SJSA1 (cell line): ENCODE measurements around the gene RASGRP3. TPM values are rescaled to one million over a fixed set of nuclear protein-coding genes. Genes with fewer than 3 reads are reported as not detected.

Experiments used
- DNase-seq, 2 experiments: peaks; one replicate each; pipeline ENCODE4 v3.0.0-alpha.2; 2015 to 2020; ENCODE audit warnings: low spot score in 2 of 2, low read depth in 1 of 2
- H3K27ac ChIP-seq: fragments of 250-450 bp; sonication (Bioruptor Pico); 2 replicates; pipeline ENCODE4 v1.5.1; 2020; ENCODE audit warnings: mild to moderate bottlenecking, moderate library complexity
- H3K27me3 ChIP-seq: fragments of 250-450 bp; sonication (Bioruptor Pico); replicated peaks from 2 replicates; pipeline ENCODE4 v1.5.1; 2020; ENCODE audit warnings: mild to moderate bottlenecking, moderate library complexity
- H3K36me3 ChIP-seq: fragments of 250-450 bp; sonication (Bioruptor Pico); 2 replicates; pipeline ENCODE4 v1.5.1; 2020; ENCODE audit warnings: mild to moderate bottlenecking
- H3K4me1 ChIP-seq: fragments of 250-450 bp; sonication (Bioruptor Pico); replicated peaks from 2 replicates; pipeline ENCODE4 v1.6.1; 2021; ENCODE audit warnings: mild to moderate bottlenecking
- H3K4me3 ChIP-seq: fragments of 250-450 bp; sonication (Bioruptor Pico); 2 replicates; pipeline ENCODE4 v1.5.1; 2020; ENCODE audit warnings: mild to moderate bottlenecking
- H3K9me3 ChIP-seq: fragments of 250-450 bp; sonication (Bioruptor Pico); replicated peaks from 2 replicates; pipeline ENCODE4 v1.5.1; 2020; ENCODE audit warnings: mild to moderate bottlenecking
- total RNA-seq: library from RNA; depleted of rRNA; stranded (reverse); fragments of >200 nt; shearing (Covaris generic); gene quantifications from 2 replicates; pipeline ENCODE4 v1.2.3, GENCODE V29; 2014

The RASGRP3 gene
- total RNA-seq, 1 experiment from 2014 or later, result 11.6 TPM

DNA sequence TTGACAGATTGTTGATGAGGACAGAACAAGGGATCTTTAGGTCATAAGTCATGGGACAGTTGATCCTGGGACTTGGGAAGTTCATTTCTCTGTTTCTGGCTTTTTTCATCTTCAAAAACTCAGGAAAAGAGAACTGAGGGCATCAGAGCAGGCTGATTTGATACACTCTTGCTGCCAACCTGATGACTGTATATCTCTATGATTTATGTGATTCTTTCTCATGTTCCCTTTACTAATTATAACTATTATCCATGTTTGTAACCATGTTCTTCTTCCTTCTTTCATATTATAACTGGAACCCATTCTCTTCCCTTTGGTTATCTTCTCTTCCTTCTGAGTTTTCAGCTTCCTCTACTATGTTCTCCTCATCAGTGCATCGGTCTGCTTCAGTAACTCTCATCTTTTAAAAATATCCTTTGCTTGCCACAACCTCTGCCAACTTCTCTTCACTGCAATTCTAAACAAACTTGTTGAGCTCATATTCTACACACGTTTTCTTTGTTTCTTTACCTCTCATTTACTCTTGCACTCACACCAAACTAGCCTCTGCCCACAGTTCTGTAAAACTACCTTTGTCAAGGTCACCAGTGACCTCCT is 13.5 kb downstream of the RASGRP3 start:
- no peak overlapping the region for H3K4me3 ChIP-seq
- no peaks in the 10 kb centered on the region for H3K27me3 ChIP-seq
- H3K27ac ChIP-seq, result no peak overlapping the region
- H3K4me1 ChIP-seq, result peaks cover 8% of the 10 kb centered on the region
- H3K9me3 ChIP-seq, result 0 out of 2 replicates have a peak, but pooled peaks cover 4% of the 10 kb centered on the region
- H3K36me3 ChIP-seq, result no peaks in the 10 kb centered on the region
- no peak for DNase-seq

DNA sequence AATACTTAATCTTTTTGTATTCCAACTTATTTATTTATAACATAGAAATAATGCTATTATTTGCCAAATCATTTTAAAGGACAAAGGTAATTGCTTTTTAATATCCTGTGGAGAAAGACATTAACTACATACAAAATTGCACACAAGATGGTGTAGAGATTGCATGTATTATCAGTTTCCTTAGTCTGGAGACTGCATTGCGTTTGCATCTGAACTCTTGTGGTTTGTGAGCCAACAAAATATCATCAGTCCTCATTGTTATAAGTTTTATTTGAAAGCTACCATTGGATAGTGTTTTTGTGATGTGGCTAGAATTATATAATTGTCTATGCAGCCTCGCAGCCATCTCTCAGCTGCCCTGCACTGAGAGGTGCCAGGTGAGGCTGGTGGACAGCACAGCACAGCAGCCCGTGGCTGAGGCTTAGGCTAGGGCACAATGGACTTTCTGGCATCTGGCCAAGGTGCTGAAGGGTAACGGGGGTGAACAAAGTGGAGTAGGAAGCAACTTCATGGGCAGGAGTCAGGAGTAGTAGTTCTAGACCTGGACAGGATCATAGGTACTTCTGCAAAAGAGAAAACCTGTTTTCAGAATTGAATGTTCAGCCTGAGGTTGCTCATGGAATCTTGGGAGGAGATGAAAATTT is 15.1 kb downstream of the RASGRP3 start:
- Histone ChIP-seq H3K27me3 (no peaks in the 10 kb centered on the region), H3K27ac (no peak overlapping the region), H3K9me3 (0 out of 2 replicates have a peak, but pooled peaks cover 2% of the 10 kb centered on the region)

DNA sequence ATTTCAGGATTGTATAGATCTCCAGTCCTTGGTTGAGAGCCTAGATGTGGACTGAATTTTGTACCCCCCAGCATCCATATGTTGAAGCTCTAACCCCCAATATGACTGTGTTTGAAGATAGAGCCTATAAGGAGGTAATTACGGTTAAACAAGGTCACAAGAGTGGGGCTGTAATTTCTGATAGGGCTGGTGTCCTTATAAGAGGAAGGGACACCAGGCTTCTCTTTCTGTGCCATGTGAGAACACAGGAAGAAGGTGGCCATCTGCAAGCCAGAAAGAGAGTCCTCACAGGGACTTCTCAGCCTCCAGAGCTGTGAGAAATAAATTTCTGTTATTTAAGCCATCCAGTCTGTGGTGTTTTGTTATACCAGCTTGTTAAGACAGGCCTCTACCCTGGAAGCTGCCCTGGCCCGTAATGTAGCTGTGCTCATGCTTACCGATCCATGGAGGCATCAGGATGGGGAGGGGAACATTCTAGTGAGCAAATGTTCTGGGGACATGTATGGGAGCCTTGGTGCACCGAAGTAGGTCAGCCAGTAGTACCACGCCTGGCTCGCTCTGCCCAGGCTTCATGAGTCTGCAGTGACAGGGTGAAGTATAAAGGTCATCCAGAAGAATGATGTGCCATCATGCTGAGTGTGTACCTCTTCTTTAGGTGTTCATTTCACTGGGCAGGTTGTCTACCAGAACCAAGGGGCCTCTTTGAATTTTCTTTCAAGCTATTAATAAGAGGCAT is 16.1 kb downstream of the RASGRP3 start:
- no peaks in the 10 kb centered on the region for H3K36me3 ChIP-seq
- H3K9me3 ChIP-seq, result no peaks in the 10 kb centered on the region
- no peak overlapping the region for H3K4me3 ChIP-seq
- H3K27ac ChIP-seq, result no peak overlapping the region
- no peaks in the 10 kb centered on the region for H3K27me3 ChIP-seq
- H3K4me1 ChIP-seq, result peaks cover 12% of the 10 kb centered on the region
- no peak for DNase-seq

More for the DNA sequence above, 15.1 kb downstream of the RASGRP3 start:
- DNase-seq, result no peak
- no peak overlapping the region for H3K4me3 ChIP-seq
- peaks cover 12% of the 10 kb centered on the region for H3K4me1 ChIP-seq
- no peaks in the 10 kb centered on the region for H3K36me3 ChIP-seq

DNA sequence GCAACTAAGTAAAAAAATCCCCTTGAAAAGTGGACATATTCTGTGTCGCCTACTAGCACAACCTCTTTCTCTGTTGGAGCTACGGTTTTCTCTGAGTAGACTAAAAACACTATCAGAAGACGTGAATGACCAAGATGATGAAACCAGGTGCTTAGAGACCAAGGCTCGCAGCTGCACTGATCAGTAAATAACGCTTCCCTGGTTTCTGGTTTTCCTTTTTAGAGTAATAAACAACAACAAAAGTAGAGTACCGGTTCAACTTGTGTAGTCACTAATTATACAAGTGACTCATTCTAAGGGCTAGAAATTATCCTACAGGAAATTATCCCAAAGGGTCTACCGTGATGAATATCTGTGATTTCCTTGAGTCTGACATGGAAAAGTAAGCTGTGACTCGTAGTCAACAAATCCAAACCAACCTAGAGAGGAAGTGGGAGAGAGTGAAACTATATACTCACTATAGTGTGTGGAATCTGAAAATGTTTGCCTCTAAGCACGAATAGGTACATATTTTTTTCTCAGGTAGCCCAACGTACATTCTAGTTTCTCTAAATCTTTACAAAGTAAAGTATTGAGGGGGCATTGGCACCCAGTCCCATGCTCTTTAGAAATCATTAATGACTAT is 17.8 kb downstream of the RASGRP3 start:
- no peak overlapping the region for H3K4me3 ChIP-seq
- no peak for DNase-seq
- no peaks in the 10 kb centered on the region for H3K36me3 ChIP-seq
- peaks cover 12% of the 10 kb centered on the region for H3K4me1 ChIP-seq
- H3K27ac ChIP-seq, result no peak overlapping the region
- no peaks in the 10 kb centered on the region for H3K9me3 ChIP-seq
- no peaks in the 10 kb centered on the region for H3K27me3 ChIP-seq

DNA sequence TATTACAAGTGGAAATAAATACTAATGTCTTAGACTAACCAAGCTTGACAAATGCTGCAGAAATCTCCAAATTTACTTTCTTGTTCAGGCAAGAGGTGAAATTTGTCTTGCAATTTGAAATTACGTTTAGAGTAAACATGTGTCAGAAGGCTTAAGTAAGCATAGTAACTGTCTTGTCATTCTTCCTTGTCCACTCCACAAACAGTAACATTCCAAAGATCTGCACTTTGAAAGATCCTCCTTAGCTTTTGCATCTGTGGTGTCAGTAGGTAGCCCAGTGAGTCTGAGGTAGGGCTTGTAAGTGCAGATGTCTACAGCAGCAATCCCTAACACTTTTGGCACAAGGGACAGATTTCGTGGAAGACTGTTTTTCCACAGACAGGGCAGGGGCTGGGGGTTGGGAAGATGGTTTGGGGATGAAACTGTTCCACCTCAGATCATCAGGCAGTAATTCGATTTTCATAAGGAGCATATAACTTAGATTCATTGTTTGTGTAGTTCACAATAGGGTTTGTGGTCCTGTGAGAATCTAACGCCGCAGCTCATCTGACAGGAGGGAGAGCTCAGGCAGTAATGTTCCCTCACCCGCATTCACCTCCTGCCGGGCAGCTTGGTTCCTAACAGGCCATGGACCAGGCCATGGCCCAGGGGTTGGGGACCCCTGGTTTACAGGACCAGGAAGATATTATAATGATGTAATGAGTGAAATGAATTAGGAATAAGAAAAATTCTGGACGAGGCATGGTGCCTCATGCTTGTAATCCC is 18.6 kb downstream of the RASGRP3 start:
- no peaks in the 10 kb centered on the region for H3K9me3 ChIP-seq
- H3K36me3 ChIP-seq, result no peaks in the 10 kb centered on the region
- DNase-seq, result no peak
- no peaks in the 10 kb centered on the region for H3K27me3 ChIP-seq
- no peak overlapping the region for H3K27ac ChIP-seq
- H3K4me1 ChIP-seq, result peaks cover 12% of the 10 kb centered on the region
- no peak overlapping the region for H3K4me3 ChIP-seq

DNA sequence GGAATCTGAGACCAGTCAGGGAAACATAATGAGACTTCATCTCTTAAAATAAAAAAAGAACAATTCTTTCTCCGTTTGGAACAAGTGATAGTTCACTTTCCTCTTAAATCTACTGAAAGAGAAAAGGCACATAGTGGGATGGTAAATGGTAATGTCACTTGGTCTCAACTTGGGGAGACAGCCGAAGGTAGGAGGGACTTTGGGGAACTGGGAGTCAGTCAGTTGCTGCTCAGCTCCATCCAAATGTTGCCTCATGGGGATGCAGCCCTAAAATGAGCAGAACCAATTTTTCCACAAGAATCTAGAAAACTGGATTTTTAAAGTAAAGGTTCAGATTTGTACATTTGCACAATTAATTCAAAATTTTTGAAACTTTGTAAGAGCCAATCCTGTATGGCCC is 19.2 kb downstream of the RASGRP3 start:
- Histone ChIP-seq H3K27ac (no peak overlapping the region), H3K9me3 (no peaks in the 10 kb centered on the region), H3K4me1 (peaks cover 12% of the 10 kb centered on the region), H3K36me3 (no peaks in the 10 kb centered on the region), H3K27me3 (no peaks in the 10 kb centered on the region), H3K4me3 (no peak overlapping the region)
- DNase-seq, result no peak

DNA sequence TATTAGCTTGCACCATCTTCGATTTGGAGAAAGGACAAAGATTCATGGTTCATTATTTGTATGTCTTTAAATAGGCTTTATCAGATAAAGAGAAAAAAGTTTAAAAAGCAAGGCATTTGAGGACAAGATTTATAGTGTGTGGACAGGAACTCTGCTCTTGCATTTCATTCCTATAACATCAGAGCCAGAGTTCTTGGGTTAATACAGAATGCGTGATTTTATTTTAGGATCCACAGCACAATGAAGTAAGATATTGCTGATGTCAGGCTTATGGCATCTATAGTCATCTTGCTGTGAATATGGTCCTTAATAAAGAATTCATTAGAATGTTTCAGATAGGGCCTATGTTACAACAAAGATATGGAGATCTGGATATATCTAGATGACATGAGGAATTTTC is 19.7 kb downstream of the RASGRP3 start:
- Histone ChIP-seq H3K27ac (no peak overlapping the region), H3K27me3 (no peaks in the 10 kb centered on the region), H3K36me3 (no peaks in the 10 kb centered on the region), H3K9me3 (no peaks in the 10 kb centered on the region), H3K4me1 (peaks cover 12% of the 10 kb centered on the region), H3K4me3 (no peak overlapping the region)
- DNase-seq, result no peak

DNA sequence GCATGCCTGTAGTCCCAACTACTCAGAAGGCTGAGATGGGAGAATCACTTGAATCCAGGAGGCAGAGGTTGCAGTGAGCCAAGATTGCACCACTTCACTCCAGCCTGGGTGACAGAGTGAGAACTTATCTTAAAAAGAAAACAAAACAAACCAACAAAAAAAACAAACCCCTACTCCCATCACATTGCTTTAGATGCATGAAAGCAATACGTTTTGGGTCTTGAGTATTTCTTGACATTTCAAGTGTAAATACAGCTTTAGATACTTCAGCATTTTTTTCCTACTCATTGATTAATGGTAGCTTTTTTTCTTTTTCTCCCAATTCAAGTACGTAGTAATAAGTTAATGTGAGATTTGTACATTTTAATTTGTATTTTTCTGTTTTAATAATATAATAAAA is 20.3 kb downstream of the RASGRP3 start:
- H3K9me3 ChIP-seq, result no peaks in the 10 kb centered on the region
- DNase-seq, result no peak

DNA sequence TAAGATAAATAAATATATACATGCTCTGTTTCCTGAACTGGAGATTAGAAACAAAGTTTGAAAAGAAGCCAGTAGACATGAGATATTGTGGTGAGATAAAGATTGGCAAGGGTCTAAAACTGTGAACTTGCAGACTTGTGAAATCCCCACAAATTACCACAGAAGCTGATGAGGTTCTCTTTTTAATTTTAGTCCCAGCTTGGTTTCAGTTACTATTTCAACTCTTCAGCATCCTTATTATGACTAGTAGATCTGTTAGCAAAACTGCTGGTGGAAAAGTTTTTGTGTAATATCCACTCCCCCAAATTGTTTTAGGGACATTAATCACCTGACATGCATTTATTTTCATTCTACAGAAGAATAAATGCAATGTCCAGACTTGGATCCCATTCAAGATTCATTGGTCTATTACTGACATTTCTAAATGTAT is 20.8 kb downstream of the RASGRP3 start:
- no peak for DNase-seq
- H3K27me3 ChIP-seq, result no peaks in the 10 kb centered on the region
- H3K36me3 ChIP-seq, result no peaks in the 10 kb centered on the region
- no peaks in the 10 kb centered on the region for H3K9me3 ChIP-seq
- H3K4me3 ChIP-seq, result no peak overlapping the region
- H3K27ac ChIP-seq, result no peak overlapping the region
- H3K4me1 ChIP-seq, result peaks cover 12% of the 10 kb centered on the region

More for the DNA sequence above, 20.3 kb downstream of the RASGRP3 start:
- no peaks in the 10 kb centered on the region for H3K36me3 ChIP-seq
- peaks cover 12% of the 10 kb centered on the region for H3K4me1 ChIP-seq
- H3K27me3 ChIP-seq, result no peaks in the 10 kb centered on the region
- no peak overlapping the region for H3K4me3 ChIP-seq
- no peak overlapping the region for H3K27ac ChIP-seq

DNA sequence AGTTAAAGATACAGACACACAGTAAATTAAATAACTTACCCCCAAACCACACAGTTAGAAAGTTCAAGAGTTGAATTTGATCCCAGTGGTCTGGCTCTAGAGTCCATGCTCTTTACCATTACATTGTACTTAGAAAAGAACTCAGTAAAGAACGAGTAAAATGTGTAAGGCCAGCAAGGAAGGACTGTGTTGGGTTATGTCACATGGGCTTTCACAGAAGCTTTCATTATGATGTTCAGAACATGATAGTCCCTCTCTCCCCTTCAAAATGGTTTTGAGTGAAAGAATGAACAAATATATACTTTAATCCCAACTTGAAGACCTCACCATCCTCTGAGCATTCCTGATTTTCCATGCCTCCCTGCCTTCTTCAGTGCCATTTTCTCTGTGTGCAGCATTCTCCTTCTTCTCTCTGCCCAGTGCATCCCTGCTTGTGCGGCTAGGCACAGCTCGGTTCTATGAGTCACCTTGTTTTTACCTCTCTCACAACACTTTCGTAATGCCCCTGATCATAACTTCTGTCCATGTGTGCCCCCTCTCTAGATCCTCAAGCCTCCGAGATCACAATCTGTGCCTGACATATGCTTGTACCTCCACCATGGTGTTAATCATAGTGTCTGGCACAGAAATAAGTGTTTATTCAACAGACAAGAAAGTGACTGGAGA is 22.0 kb downstream of the RASGRP3 start:
- peaks cover 12% of the 10 kb centered on the region for H3K4me1 ChIP-seq
- no peak overlapping the region for H3K27ac ChIP-seq
- no peak for DNase-seq
- H3K4me3 ChIP-seq, result no peak overlapping the region
- H3K36me3 ChIP-seq, result no peaks in the 10 kb centered on the region
- no peaks in the 10 kb centered on the region for H3K27me3 ChIP-seq
- no peaks in the 10 kb centered on the region for H3K9me3 ChIP-seq

DNA sequence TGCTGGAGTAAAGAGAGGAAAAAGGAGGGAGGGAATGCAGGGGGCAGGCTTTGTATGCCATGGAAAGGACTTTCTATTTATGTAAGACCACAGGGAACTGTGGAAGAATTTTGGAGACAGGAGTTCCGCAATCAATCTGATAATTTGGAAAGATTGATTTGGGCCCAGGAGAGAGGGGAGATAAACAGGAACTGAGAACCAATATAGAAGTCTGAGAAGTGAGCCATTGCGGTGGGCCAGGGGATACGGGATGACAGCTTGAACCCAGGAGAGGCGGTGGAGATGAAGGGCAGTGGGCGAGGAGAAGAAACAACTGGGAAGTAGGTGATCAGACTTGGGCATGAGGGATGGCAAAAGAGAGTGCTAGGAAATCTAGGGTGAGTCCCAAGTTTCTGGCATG is 23.7 kb downstream of the RASGRP3 start:
- no peak overlapping the region for H3K4me3 ChIP-seq
- no peaks in the 10 kb centered on the region for H3K27me3 ChIP-seq
- H3K36me3 ChIP-seq, result no peaks in the 10 kb centered on the region
- peaks cover 2% of the 10 kb centered on the region for H3K4me1 ChIP-seq
- no peak overlapping the region for H3K27ac ChIP-seq
- no peak for DNase-seq
- H3K9me3 ChIP-seq, result no peaks in the 10 kb centered on the region

DNA sequence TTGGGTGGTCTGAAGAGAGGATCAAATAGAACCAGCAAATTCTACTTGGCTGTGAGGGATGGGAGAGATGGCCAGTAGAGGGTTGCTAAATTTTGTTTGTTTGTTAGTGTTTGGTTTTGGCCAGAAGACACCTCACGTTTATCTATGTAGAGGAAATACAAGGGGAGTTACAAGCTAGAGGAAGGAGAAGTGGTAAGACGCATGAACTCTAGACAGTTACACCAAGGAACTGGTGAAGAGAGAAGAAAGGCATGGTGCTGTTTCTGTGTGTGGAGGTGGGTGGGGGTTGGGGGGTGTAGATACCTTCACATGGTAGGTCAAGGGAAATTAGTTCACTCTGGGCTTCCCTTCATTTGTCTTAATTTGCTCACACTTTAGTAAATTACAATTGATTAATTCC is 25.6 kb downstream of the RASGRP3 start:
- no peaks in the 10 kb centered on the region; the same call in 1 of the 2 replicates for H3K4me1 ChIP-seq
- DNase-seq, result no peak

DNA sequence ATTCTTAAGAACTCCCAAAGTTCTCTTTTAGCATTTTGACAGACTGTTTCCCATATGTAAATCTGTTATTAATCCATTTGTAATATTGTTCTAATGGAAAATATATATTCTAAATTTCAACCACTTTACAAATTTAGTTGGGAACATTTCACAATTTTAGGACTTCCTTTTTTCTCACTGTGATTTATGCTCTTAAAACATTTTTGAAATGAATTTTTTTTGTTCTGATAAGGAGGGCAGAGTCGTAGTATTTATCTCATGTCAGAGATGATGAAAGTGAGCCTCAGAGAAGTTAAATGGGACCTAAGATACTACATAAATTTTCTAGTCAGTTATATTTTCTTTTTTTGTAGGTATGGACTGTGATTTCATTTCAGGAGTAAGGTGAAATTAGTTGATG is 26.6 kb downstream of the RASGRP3 start:
- H3K4me1 ChIP-seq, result no peaks in the 10 kb centered on the region; the same call in 1 of the 2 replicates
- no peaks in the 10 kb centered on the region for H3K36me3 ChIP-seq
- H3K9me3 ChIP-seq, result no peaks in the 10 kb centered on the region
- H3K27me3 ChIP-seq, result no peaks in the 10 kb centered on the region
- no peak overlapping the region for H3K4me3 ChIP-seq
- no peak for DNase-seq
- no peak overlapping the region for H3K27ac ChIP-seq

More for the DNA sequence above, 25.6 kb downstream of the RASGRP3 start:
- Histone ChIP-seq H3K9me3 (no peaks in the 10 kb centered on the region), H3K27ac (no peak overlapping the region), H3K4me3 (no peak overlapping the region), H3K36me3 (no peaks in the 10 kb centered on the region), H3K27me3 (no peaks in the 10 kb centered on the region)
